WTC11 (cell line): ENCODE measurements around the gene SLBP.

ENCODE experiments used
- CTCF ChIP-seq: fragments of 200-600 bp; IDR thresholded peaks from 2 replicates; pipeline ENCODE4 v1.8.0; 2022; ENCODE audit warnings: antibody characterized with exemption
- E2F5 ChIP-seq: sonication (generic); formaldehyde crosslinking; IDR thresholded peaks from 2 replicates; pipeline ENCODE4 v1.8.1; 2022; ENCODE audit warnings: mild to moderate bottlenecking, moderate library complexity, missing genetic modification reagents
- FOXP1 ChIP-seq: sonication (generic); formaldehyde crosslinking; IDR thresholded peaks from 2 replicates; pipeline ENCODE4 v1.8.0; 2022; ENCODE audit warnings: missing genetic modification reagents, mild to moderate bottlenecking, moderate library complexity, borderline replicate concordance
- IRF1 ChIP-seq: sonication (generic); formaldehyde crosslinking; IDR thresholded peaks from 2 replicates; pipeline ENCODE4 v1.8.0; 2023; ENCODE audit warnings: missing genetic modification reagents
- PRDM15 ChIP-seq: sonication (generic); formaldehyde crosslinking; IDR thresholded peaks from 2 replicates; pipeline ENCODE4 v1.8.0; 2022; ENCODE audit warnings: missing genetic modification reagents
- PREB ChIP-seq: sonication (generic); formaldehyde crosslinking; IDR thresholded peaks from 2 replicates; pipeline ENCODE4 v1.8.1; 2022; ENCODE audit warnings: mild to moderate bottlenecking, missing genetic modification reagents, moderate library complexity, borderline replicate concordance
- SP1 ChIP-seq: sonication (generic); formaldehyde crosslinking; conservative IDR thresholded peaks from 2 replicates; pipeline ENCODE4 v1.8.1; 2022; ENCODE audit warnings: missing genetic modification reagents
- TEAD1 ChIP-seq: sonication (generic); formaldehyde crosslinking; IDR thresholded peaks from 2 replicates; pipeline ENCODE4 v1.8.0; 2022; ENCODE audit warnings: mild to moderate bottlenecking, missing genetic modification reagents
- TEAD4 ChIP-seq: sonication (generic); formaldehyde crosslinking; IDR thresholded peaks from 2 replicates; pipeline ENCODE4 v1.8.0; 2022; ENCODE audit warnings: mild to moderate bottlenecking, missing genetic modification reagents
- USF2 ChIP-seq: sonication (generic); formaldehyde crosslinking; IDR thresholded peaks from 2 replicates; pipeline ENCODE4 v1.8.1; 2023; ENCODE audit warnings: mild to moderate bottlenecking, missing genetic modification reagents, moderate library complexity
- ZNF512 ChIP-seq: sonication (generic); formaldehyde crosslinking; IDR thresholded peaks from 2 replicates; pipeline ENCODE4 v1.8.1; 2022; ENCODE audit warnings: missing genetic modification reagents, borderline replicate concordance

- no peak for TF ChIP-seq PRDM15 (CRISPR knock-in tag)
- TF ChIP-seq CTCF, result no peak
- TF ChIP-seq PREB (CRISPR knock-in tag), result no peak
- no peak for TF ChIP-seq USF2 (CRISPR knock-in tag)
- TF ChIP-seq E2F5 (CRISPR knock-in tag), result no peak
- TF ChIP-seq ZNF512 (CRISPR knock-in tag), result no peak
- TF ChIP-seq FOXP1, result no peak
- no peak for TF ChIP-seq SP1 (CRISPR knock-in tag)
- TF ChIP-seq TEAD4 (CRISPR knock-in tag), result no peak
- no peak for TF ChIP-seq TEAD1 (CRISPR knock-in tag)
- no peak for TF ChIP-seq IRF1
These were observed 53.5 kb downstream of the SLBP start for GRCh38 chr4:1658581-1658980.
